Measurements from ENCODE around the gene HCFC2. TPM values are rescaled to one million over a fixed set of nuclear protein-coding genes. Genes with fewer than 3 reads are reported as not detected.
"Not testable (repeated sequence)": the region's sequence is repeated elsewhere in the genome, so short reads cannot be mapped to it uniquely, and the experiment has no call there.

HCFC2 gene
- total RNA-seq = 10 to 100 TPM; 10.2 to 10.6 TPM

DNA sequence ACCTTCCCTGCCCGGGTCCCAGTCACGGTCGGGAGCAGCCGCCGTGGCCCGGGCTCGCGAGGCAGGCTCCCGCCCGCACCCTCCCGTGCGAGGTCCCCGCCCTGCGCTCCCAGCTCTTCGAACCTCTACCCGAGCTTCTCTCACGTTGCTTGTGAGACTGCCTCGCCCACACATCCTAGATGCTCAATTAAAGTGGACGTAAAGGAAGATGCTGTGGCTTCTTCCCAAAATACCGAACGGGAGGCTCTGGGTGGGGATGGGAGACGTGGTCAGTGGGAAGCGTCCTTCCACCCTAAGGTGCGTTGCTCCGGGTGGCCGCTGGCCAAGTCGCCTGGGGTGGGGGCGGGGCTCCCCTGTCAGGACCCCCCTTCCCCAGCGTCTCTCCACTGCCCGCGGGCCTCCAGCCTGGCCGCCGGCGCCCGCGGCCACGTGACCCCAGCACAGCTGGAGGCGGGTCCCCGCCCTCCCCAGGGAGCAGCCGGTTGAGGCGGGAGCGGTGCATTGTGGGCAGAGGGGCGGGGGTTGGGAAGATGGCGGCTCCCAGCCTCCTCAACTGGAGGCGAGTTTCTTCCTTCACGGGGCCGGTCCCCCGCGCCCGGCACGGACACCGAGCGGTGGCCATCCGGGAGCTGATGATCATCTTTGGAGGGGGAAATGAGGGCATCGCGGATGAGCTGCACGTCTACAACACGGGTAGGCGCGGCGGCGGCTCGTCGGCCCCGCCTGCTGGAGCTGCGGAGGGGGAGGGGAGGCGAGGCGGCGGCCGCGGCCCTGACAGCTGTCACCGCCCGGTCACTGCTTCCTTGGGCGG lies at the start of gene HCFC2:
TSS of gene HCFC2 (plus strand) at position 501 of the 811 bp plus-strand sequence. CDS start at position 531, 30 bp downstream.
- POLR2A ChIA-PET = interaction anchor here (0.5 to 2.8 kb wide), 6 partner anchors 33 to 223 kb away, joined by 3 to 18 read pairs (median 8); partner anchors contain the start of gene NFYB
- CTCF ChIA-PET = interaction anchor here (0.8 to 3.5 kb wide), 4 partner anchors 41 to 312 kb away, joined by 4 to 18 read pairs (median 4); partner anchors contain the start of gene NFYB

DNA sequence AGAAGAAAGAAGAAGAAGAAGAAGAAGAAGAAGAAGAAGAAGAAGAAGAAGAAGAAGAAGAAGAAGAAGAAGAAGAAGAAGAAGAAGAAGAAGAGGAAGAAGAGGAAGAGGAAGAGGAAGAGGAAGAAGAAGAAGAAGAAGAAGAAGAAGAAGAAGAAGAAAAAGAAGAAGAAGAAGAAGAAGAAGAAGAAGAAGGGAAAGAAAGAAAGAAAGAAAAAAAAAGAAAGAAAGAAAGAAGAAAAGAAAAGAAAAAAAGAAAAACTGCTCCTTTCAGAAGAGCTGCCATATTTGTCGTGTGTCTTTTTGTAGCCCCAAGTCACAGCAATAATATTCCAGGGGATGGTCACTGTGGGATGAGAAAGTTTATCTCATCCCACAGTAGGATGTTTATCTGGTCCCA lies 42.5 kb upstream of the HCFC2 start:
- CTCF ChIA-PET, POLR2A ChIA-PET: not testable (repeated sequence)

DNA sequence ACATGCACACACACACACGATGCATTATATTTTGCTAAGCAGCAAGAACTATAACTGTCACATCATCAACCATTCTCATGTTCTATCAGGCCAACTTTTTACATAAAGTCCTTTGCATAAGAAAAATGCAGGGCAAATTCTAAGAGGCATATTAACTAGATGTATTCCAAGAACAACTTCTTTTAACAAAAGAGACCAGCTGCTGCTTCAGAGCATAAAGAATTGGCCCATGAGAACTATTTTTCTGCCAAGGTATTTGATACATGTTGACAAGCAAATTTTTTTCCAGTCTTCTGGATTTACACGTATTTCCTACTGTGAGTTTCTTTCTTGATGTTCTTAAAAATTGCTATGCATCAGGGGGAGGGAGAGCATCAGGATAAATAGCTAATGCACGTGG lies 41.5 kb upstream of the HCFC2 start:
- ChIA-PET POLR2A (no interaction called here), CTCF (no interaction called here)

DNA sequence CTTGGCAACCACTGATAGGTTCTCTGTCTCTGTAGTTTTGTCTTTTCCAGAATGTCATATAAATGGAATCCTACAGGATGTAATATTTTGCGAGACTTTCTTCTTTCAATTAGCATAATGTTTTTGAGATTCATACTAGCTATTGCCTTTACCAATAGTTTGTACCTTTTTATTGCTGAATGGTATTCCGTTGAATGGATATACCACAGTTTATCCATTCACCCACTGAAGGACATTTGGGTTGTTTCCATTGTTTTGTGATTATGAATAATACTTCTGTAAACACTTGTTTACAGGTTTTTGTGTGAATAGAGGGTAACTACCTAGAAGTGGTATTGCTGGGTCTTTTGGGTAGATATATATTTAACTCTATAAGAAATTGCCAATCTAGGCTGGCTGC lies 40.6 kb upstream of the HCFC2 start:
- POLR2A ChIA-PET = no interaction called here
- CTCF ChIA-PET = no interaction called here

DNA sequence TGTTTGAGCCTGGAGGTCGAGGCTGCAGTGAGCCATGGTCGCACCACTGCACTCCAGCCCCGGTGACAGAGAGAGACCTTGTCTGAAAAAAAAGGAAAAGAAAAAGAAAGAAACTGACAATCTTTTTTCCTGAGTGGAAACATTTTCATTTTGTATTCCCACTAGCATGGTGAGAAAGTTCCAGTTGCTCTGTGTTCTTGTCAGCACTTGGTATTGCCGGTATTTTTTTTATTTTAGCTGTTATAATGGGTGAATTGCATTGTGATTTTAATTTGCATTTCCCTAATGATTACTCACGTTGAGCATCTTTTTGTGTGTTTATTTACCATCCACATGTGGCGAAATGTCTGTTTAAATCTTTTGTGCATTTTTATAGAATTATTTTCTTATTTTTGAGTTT lies 40.0 kb upstream of the HCFC2 start:
- CTCF ChIA-PET = no interaction called here
- POLR2A ChIA-PET = no interaction called here

DNA sequence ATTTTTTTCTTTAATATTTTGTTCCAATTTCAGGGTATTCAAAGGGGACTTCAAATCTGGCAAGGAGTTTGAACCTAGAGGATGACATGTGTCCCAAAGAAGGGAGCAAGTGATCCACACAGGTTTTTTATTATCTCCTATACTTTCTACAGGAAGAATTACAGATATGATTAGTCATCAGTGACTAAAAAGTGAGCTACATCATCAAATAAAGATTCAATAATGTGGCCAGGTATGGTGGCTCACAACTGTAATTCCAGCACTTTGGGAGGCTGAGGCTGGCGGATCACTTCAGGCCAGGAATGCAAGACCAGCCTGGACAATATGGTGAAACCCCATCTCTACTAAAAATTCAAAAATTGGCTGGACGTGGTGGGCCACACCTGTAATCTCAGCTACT lies 38.6 kb upstream of the HCFC2 start:
- ChIA-PET CTCF (no interaction called here), POLR2A (no interaction called here)

DNA sequence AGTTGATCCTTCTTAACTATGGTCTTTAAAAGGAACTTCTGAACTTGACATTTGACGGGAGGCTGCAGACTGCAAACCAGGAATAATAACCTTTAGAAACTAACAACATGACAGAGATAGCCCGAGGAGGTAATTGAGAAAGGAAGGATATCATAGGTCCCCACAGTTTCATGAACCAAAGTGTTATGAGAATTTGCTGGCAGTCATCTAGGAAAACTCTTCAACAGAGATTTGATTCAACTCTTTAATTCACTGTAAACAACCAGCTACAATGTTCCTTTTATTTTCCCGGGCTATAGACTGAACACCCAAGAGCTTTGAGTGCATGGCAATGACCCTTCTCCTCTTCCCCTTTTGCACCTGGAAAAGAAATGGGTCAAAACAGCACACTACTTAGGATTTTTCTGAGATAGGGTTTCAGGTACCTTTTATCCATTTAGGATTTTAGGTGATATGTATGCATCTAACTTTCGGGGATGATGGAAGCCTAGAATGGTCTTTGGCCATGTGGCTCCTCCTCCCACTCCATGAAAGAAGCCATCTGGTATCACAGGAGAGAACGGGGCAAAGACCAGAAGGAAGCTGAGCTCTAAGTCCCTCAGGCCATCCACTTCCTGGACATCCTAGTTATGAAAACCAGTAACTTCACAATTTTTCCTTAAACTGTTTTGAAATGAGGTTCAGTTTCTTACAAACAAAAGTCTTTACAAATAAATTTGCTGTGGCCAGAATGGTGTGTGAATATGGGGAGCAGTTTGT lies 37.3 kb upstream of the HCFC2 start:
- CTCF ChIA-PET = no interaction called here
- POLR2A ChIA-PET = no interaction called here

DNA sequence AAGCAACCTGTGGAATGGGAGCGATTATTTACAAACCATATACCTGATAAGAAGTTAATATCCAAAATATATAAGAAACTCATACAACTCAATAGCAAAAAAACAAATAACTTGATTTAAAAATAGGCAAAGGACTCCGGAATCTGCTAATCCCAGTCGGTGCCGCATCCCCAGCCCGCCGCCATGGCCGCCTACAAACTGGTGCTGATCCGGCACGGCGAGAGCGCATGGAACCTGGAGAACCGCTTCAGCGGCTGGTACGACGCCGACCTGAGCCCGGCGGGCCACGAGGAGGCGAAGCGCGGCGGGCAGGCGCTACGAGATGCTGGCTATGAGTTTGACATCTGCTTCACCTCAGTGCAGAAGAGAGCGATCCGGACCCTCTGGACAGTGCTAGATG lies 33.7 kb upstream of the HCFC2 start:
- POLR2A ChIA-PET, CTCF ChIA-PET: not testable (repeated sequence)

DNA sequence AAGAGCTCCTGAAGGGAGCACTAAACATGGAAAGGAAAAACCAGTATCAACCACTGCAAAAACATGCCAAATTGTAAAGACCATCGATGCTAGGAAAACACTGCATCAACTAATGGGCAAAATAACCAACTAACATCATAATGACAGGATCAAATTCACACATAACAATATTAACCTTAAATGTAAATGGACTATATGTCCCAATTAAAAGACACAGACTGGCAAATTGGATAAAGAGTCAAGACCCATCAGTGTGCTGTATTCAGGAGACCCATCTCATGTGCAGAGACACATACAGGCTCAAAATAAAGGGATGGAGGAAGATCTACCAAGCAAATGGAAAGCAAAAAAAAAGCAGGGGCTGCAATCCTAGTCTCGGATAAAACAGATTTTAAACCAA lies 28.2 kb upstream of the HCFC2 start:
- CTCF ChIA-PET = not testable (repeated sequence)

DNA sequence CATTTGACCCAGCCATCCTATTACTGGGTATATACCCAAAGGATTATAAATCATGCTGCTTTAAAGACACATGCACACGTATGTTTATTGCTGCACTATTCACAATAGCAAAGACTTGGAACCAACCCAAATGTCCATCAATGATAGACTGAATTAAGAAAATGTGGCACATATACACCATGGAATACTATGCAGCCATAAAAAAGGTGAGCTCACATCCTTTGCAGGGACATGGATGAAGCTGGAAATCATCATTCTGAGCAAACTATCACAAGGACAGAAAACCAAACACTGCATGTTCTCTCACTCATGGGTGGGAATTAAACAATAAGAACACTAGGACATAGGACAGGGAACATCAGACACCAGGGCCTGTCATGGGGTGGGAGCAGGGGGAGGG lies 24.6 kb upstream of the HCFC2 start:
- CTCF ChIA-PET, POLR2A ChIA-PET: not testable (repeated sequence)

More for the DNA sequence above, 28.2 kb upstream of the HCFC2 start:
- POLR2A ChIA-PET = not testable (repeated sequence)

DNA sequence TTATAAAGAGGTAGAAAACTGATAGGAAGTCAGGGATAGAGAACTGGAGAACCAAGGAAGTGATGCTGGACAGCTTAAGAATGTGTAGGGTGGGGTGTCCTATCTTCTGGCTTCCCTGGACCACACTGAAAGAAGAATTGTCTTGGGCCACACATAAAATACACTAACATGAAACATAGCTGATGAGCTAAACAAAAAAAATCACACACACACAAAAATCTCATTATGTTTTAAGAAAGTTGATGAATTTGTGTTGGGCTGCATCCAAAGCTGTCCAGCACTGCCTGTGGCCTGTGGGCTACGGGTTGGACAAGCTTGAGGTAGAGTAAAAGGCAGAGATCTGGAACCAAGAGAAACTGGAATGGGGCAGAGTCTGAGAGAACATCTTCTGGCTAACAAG lies 21.8 kb upstream of the HCFC2 start:
- ChIA-PET CTCF (no interaction called here), POLR2A (no interaction called here)

DNA sequence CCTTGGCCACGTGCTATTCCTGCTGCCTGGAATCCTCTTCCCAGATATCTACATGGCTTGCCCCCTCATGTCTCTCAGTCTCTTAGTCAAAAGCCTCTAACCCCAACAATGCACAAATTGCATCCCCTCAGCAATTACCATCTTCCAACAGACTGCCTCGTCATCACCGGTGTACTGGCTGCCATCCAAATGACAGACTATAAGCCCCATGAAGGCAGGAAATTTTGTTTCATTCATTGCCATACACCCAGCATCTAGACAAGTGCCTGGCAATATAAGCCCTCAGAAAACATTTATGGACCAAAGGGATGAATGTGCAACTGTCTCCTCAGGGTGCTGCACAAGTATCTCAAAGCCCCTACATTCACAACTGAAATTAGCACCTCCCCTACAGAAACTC lies 20.2 kb upstream of the HCFC2 start:
- CTCF ChIA-PET = no interaction called here
- POLR2A ChIA-PET = no interaction called here

DNA sequence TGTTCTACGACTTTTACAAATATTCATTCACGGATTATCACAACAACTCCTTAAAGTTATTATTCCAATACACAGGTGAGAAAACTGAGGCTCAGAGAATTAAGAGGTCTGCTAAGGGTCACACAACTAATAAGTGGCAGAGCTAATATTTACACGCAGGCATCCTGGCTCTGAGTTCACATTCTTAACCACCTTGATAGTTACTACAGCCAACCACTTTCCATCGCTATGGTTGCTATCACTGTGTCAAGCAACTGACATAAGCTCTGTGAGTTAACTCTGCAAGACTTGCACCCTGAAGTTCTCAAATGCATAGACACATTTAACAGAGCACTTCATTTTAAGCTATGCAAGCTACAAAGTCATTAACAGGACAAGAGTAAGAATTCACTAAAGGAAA lies 18.0 kb upstream of the HCFC2 start:
- POLR2A ChIA-PET = no interaction called here

DNA sequence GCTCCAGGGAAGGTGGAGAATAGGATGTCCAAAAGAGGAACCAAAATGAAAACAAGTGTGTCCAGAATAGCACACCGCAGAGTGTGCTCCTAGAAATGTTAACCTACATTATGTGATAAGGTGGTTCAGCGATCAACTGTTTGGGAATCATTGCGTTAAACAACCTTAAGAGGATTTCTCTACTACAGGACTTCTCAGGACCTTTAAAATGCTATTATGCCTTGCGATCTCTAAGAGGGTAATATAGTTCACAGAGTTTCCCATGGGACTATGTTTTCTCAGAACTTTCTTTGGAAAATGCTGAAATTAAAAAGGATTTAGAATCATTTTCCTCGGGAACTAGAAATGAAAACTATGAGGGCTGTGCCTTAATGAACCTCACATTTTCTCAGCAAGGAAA lies 16.2 kb upstream of the HCFC2 start:
- POLR2A ChIA-PET = no interaction called here
- CTCF ChIA-PET = no interaction called here

More for the DNA sequence above, 18.0 kb upstream of the HCFC2 start:
- CTCF ChIA-PET = no interaction called here

DNA sequence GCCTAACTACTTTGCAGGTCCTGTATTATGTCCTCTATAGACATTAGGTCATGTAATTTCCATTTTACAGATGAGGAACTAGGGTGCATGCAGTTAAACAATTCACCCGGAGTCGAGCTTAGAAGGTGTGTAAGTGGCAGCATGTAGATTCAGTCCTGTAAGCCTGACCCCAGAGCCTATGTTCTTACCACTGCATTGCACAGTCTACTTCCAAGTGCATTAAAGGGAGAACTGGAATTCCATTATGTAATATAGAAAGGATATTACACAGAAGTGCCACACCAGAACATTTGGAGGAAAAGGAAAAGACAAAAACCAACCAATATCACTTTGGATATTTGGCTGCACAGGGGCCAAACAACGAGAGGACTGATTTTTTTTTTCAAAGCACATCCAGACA lies 15.5 kb upstream of the HCFC2 start:
- ChIA-PET POLR2A (no interaction called here), CTCF (no interaction called here)

DNA sequence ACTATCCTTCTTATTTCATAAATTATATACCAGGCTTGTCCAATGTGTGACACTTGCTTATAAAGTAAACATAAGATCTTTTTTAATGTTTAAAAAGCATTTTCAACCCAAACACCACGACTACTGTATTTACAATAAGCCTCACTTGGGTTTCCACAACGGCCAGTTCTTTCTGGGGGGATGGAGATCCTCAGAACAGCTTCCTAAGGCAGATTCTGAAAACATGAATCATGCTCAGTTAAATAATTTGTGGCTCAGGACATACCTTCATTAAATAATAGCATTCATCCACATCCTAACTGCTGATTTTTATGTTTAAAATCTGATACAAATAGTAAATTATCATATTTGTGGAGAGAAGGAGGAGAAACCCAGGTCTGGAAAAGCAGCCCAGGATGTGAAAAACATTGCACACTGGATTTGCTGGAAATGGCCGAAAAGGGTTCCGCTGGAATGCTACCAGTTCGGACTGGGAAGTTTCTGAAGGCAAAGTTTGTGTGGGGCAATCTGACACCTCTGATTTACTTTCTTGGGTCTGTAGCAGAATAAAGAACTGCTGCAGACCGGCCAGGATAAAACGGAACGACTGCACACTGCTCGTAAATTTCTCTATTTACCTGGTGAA lies 14.9 kb upstream of the HCFC2 start:
- ChIA-PET POLR2A (no interaction called here), CTCF (no interaction called here)

DNA sequence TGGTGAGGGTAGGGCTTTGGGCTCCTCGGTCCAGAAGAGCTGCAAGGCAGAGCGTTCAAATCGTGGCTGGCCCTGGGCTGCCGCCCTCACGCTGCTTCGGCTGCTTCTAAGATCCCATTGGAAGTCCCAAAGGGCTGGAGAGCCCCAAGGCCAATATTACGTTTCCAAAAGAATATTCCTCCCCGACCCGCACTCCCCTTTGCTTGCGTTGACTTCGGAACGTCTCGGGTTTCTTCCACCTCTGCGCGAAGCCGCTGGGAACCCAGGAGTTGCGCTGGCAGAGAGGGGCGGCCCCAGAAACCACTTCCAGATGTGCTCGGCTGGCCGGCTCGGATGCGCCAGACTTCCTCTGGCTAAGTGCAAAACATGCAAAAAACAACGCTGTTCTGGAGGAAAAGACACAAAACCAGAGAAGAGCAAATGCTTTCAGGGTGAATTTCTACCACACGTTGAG lies 14.4 kb upstream of the HCFC2 start, which contains the start of gene GLT8D2:
TSS of gene GLT8D2 (minus strand) at position 285 of the 454 bp plus-strand sequence. CDS start 30,539 bp downstream, outside the sequence.
- POLR2A ChIA-PET = no interaction called here
- CTCF ChIA-PET = interaction anchor here (1.5 kb wide), 1 partner anchor 12 kb away, joined by 3 read pairs; no protein-coding TSS in a partner anchor

DNA sequence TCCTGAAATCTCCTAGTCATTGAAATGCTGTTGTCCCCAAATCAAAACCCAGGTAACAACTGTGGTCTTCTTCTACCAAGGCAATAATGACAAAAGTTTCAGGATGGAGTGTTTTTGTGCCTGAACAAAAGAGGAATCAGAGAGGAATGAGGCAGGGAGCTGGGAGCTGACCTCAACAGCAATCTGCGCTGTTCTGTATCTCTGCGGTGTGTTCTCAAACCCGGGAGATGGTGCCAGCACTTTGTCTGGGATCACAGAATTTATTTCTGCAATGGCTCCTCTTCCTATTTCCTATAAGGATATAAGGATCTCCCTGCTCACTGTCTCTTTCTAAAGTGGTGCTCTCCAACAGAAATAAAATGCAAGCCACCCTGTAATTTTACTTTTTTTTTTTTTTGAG lies 13.9 kb upstream of the HCFC2 start:
- CTCF ChIA-PET = interaction anchor here (1.5 kb wide), 1 partner anchor 12 kb away, joined by 3 read pairs; no protein-coding TSS in a partner anchor

DNA sequence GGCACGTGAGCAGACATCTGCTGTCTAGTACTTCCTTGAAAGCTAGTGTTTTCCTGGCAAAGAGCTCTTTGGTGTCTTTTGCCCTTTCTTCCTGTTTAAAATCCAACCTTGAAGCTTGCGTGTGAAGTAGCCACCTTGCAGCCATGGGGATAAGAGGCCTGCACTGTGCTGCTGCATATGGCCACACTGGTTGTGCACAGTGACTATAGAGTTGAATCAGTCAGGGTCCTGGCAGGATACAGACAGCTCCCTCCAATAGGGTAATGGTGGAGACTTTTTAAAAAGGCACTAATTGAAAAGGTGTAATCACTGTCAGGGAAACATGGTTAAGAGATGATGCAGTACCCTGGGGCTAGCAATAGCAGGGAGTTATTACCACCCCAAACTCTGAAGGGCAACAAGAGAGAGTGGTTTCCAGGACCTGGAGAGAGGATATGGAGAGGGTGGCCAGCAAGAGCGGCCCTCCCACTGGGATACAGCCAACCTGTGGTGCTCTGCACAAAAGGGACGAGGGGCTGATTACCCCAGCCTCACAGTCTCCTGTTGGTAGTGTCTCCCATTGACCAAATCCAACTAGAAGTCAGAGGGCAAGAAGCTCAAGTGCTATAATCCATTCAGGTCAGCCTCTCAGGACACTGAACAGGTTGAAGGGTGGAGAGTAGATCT lies 9.5 kb upstream of the HCFC2 start:
- POLR2A ChIA-PET = no interaction called here
- CTCF ChIA-PET = interaction anchor here (1.4 kb wide), 1 partner anchor 54 kb away, joined by 3 read pairs; no protein-coding TSS in a partner anchor

More for the DNA sequence above, 13.9 kb upstream of the HCFC2 start:
- POLR2A ChIA-PET = no interaction called here

Measured in activated CD8-positive, alpha-beta memory T cell treated with anti-CD3 and anti-CD28 coated beads for 36 hours (primary cell).